Tongue (tissue), 2 donors: ENCODE data around the gene PKP4. TPM values are rescaled to one million over a fixed set of nuclear protein-coding genes. Genes with fewer than 3 reads are reported as not detected.

Experiments
- DNase-seq: peaks from one replicate; pipeline ENCODE4 v3.0.0-alpha.2; 2015
- total RNA-seq: library from RNA; depleted of rRNA; stranded (reverse); fragments of >200 nt; gene quantifications from one replicate; pipeline ENCODE4 v1.2.3, GENCODE V29; 2014

The PKP4 gene
- total RNA-seq, 1 donor from 2014 or later: 52.1 TPM

DNA sequence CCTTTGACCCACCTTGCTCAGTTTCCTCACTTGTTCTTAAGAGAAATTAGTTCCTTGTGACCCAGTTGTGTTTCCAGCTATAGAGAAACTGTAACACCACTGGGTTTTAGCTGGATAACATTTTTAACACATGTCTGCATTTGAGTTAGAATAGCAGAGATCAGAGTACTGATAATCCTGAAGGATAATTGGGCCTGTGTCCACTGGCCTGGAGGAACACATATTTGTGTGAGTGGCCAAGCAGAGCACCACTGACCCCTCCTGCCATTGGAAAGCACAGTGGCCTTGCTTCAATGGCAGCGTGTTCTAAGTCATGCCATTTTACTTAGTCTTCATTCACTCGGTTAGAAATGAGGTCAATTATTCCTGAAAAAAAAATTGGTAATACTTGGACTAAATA is 42.6 kb downstream of the PKP4 start:
- DNase-seq: no peak

DNA sequence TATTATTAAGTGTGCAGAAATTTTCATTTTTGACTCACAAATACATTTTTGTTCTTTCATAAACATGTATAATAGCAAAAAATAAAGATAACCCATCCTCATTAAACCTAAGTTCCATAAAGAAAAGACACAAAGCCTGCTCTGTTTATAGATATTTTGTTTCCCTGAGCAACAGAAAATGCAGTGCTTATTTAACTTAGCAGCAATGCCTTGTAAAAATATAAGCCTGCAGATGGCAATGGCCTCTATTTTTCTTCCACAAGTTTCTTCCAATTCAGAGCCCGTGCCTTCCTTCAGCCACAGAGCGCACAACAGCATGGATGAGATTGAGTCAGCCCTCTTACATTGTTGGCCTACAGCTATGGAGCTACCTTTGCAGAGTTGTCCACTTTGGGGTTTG is 43.6 kb downstream of the PKP4 start:
- no peak for DNase-seq

DNA sequence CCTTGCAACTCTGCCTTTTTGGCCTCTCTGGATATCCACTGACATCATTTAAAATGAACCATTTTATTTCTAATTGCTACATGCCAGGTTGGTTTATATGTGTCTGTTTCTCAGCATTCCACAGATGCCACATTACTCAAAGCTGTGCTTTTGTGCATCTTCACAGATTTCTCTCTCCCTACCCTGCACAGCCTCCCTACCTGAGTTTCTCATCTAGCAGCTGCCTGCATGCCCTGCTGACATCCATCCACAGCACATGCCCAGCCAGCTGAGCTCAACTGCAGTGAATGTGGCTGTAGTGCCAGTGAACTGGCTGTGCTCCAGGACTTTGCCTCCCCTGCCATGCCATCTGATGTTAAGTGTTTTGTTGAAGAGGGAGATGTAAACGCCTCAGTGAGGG is 44.5 kb downstream of the PKP4 start:
- peak; percentile 69 for DNase-seq

DNA sequence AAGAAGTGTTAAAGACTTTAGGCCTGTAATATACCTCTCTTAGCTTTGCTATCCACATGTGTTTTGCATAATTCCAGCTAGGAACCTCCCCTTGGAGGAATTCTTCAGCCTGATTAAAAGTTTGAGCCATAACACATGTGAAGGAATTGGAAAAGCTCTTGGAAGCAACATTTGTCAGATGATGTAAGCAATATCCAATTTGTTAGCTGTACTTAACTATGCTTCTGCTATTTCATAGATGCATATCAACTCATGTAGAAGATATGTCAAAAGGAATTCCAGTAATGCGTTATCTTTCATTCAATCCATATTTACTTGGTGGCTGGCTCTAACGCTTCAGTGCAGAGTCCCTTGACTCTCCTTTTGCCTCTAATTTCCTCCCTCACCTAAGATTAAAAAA is 46.2 kb downstream of the PKP4 start:
- peak; percentile 79 for DNase-seq

DNA sequence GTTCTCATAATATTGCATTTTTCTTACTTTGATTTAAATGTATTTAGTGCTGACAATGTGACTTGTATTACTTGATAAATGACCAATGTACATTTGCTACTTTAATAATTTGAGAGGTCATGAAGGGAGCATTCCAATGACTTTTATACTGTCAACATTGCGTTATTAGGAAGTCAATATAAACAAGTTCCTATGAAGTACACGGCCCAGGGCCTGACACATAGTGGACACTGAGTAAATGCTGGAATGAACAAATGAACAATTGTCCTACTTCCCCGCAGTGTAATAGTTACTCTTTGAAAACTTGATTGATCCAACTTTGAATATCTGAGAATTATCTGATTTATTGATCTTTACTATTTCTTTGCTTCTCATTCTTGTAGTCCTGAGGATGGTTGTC is 47.3 kb downstream of the PKP4 start:
- no peak for DNase-seq

DNA sequence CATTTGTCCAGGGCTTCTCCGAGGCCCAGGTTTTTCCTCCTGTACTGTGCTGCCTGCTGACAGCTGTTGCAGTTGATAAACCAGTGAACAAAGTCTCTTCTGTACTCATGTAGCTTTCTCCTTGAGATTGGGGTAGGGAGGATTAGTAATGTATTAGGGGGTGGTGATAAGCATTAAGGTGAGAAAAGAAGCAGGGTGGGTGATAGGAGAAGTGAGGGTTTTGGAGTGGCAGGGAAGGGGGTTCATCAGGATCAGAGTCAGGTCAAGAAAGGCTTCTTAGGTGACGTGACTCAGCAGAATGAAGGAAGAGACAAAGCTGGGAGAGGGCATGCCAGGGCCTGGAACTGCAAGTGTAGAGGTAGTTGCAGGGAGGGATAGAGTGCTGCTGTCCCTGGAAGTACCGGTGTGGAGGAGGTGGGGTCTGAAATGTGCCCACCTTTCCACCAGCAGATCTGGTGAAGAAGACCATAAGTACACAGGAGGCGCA is 48.7 kb downstream of the PKP4 start:
- DNase-seq: no peak

DNA sequence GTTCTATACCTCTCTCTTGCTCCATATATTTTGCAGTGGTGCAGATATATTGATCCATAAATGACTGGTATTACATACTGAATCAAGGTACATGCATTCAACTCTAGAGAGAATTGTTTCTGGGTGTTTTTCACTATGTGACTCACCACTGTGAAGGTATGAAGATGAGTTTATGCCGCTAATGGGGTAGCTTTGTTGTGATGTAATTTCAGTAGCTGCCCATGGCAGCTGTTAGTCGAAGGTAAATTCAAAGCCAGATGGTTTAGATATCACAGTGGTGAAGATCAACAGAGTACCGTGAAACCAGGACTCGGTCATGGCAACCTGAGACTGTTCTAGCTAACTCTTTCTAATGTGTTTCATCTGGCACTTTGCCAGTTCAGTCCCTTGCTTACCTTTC is 50.4 kb downstream of the PKP4 start:
- DNase-seq: no peak

DNA sequence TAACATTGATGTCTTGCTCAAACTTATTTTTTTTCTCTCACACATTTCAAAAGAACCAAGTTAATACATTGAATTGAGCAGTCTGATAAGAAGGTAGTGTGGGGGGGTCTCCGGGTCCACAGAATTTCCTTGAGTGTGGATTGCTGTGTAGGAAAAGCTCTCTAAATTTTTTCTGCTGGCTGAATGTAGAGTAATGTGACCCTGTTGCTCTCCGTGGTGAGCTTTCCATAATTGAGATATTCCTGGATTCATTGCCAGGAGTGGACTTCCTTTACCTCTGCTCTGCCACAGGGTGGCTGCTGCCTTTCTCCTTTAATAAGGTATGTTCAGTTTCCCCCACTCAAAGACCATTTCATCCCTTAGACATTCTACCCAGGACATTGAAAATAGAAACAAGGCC is 50.9 kb downstream of the PKP4 start:
- DNase-seq: no peak

DNA sequence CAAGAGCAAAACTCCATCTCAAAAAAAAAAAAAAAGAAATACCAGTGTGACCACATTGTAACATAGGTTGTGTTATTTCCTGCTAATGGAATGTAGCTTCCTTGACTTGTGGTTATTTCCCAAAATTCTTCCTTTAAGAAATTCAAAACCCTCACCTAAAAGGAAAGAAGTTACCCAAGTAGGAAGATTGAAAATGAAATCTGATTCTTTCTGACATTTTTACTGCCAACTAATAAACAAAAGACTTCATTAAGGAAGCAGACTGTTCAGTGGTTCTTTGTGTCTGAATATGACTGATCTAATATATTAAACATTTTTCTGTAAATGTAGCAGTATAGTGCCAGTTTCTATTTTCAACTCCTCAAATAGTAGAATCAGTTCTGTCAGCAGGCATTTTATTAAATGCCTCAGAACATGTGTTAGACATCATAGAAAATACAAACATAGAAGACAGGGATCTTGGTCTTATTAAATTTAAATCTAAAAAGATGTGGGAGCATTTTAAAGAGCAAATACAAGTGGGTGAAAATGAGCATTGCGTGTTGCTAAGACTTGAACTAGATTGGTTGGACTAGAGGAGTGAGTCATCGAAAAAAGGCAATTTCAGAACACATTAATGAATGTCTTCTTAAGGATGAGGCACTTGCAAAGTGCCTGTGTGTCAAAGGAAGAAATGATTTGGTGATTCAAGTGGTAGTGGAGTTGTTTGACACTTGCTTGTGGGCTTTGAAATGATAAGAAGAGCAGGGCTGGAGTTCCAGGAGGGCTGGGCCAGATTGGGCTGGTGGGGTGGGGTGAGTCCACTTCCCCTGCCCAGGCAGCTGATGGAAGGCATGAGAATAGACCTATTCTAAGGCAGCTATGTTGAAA is 53.4 kb downstream of the PKP4 start:
- DNase-seq: no peak

DNA sequence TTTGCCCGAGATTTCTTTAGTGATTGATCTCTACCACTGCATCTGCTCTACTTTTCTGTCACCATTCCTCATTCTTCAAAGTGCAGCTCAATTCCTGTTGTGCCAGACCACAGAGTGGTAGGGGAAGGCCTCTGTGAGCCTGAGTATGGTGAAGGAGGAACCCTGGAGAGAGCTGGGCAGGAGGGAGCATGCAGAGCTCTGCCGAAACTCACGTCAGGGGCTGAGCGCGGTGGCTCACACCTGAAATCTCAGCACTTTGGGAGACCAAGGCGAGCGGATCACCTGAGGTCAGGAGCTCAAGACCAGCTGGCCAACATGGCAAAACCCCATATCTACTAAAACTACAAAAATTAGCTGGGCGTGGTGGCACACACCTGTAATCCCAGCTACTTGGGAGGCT is 54.1 kb downstream of the PKP4 start:
- no peak for DNase-seq

DNA sequence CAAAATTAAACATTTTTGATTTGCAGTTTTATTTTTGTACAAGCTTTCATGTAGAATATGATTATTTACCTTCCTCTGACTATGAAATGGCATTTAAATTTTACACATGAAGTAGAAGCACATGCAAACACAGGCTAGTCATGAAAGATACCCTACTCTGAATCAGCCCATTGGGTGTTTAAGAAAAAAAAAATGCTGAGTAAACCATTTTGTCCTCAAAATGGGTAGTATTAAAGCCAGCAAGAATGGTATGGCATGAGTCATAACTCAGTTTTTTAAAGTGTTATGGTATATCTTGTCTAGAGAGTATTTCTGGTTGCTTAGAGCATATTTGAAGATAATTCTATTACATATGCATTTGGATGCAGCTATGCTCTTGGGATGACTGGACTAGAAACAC is 55.0 kb downstream of the PKP4 start:
- no peak for DNase-seq

DNA sequence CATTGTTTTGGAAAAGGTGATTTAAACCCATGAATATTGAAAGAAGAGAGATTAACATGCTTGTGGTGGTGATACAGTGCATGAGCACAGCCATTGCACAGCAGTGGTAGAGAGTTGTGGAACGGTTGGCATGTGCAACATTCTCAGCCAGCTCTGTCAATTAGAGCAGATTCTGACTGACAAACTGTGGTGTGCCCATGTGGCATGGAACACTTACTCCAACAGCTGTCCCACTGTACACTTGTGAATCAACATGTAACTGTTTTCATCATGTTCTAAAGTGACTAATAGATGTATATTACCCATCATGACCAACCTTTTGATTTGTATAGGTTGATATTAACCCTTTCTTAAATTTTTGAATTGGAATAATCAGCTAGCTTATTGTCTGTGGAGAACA is 55.6 kb downstream of the PKP4 start:
- DNase-seq: peak; percentile 25

DNA sequence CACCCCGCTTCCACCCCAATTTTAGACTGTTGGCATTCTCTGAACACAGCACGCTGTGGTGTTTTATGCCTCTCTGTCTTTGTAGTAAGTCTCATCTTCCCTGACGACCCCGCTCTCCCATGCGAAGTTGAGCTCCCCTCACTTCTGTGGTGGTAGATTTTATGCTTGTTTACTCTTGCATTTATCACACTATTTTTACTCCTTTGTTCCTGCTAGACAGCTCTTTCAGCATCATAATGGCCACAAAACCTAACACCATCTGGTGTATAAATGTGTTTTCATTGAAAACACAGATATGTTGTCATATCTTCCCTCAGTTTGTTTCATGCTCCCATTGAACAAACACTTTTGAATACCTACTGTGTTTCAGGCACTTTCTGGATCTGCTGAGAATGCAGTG is 57.1 kb downstream of the PKP4 start:
- DNase-seq: no peak

DNA sequence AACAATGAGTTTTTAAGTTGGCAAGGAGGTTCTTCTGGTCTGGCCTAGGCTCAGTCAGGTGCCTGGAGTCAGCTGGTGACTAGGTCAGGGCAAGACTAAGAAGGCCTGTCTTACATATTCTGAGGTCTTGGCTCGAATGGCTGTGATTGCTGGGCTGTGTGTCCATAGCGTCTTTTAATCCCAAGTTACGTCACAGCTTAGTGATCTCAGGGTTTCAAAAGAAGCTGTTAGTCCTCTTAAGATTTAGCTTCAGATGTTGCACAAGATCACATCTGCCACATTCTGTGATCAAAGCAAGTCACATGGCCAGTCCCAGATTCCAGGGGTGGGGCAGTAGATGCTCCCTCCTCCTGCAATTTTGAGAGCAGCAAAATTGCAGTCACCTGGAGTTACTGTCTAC is 61.3 kb downstream of the PKP4 start:
- no peak for DNase-seq

DNA sequence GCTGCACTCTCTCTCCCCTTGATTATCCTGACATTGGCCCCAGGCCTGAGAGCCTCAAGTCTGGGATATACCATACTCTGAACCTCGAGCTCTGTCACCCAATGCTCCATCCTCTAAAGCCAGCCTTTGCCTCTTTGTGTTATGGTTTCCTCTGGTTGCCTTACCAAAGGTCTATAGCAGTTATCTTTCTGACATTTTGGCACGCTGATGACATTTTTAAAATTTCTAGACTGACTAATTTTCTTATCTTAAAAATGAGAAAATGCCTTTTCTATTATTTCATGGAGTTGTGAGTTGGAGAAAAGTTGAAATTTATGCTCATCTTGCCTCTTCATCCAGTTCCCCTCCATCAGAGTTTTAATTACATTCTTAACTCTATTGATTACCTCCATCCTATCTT is 62.7 kb downstream of the PKP4 start:
- DNase-seq: no peak

DNA sequence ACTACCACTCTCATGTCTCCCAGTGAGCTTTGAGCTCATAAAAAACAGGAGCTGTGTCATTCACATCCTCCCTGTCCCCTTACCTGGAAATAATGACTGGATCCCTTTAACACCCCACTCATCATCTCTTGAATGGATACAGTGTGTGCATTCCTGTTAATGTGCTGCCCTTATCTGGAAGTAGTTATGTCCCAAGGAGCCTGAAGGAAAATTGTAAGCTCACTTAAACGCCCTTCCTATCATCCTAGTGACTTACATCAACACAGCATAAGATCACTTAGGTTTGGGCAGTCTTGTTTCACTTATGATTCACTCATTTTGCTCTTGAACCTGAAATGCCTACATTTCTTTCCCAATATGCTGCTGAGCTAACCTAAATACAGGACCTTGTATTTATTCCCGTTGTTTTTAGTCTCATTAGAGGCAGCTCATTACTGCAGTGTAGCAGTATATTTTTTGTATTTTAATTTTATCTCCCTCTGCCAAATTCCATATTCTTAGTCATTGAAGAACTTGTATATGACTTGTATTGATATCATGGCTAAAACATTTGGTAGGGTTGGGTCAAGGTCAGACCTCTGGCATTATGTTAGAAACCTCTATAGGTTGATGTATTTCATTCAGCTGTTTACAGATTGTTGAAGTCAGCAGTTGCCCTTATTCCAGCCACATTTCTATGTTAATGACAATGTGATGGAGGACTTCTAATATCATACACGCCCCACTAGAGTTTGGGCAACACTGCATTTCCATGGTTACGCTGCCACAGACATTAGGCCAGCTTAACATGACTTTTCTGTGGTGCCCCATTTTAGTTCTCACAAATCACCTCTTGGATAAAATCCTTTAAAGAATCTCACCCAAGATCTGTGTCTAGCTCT is 72.9 kb downstream of the PKP4 start:
- no peak for DNase-seq

DNA sequence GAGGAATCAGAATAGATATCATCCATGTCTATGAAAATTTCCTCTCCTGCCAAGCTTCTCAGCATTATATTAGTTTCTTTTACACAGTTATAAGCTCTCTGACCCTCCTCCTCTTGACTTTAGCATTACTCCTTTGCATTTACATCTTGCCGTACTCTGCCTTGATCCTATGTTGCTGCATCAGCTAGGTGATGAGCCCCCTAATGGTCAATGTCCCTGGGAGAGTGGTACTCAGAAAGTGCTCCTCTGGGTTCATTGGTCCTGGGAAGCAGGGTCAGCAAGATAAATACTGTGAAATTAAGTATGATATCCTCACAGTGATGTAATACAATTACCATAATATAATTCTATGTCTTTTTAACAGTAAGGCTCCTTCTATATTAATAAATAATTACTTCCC is 74.1 kb downstream of the PKP4 start:
- no peak for DNase-seq

DNA sequence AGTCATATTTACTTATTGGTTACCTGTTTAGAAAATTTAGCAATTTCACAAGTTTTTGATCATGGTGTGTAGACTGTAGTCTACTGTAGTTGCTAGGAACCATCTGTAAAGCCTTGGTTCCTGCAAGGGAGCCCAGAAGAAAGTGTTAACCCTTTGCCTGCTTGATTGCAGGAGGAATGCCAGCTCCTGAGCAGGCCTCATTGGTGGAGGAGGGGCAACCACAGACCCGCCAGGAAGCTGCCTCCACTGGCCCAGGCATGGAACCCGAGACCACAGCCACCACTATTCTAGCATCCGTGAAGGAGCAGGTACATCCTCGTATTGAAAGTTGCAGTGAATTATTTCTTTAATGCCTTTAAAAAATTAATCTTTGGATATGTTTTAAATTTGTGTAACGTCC is 76.3 kb downstream of the PKP4 start:
- no peak for DNase-seq

DNA sequence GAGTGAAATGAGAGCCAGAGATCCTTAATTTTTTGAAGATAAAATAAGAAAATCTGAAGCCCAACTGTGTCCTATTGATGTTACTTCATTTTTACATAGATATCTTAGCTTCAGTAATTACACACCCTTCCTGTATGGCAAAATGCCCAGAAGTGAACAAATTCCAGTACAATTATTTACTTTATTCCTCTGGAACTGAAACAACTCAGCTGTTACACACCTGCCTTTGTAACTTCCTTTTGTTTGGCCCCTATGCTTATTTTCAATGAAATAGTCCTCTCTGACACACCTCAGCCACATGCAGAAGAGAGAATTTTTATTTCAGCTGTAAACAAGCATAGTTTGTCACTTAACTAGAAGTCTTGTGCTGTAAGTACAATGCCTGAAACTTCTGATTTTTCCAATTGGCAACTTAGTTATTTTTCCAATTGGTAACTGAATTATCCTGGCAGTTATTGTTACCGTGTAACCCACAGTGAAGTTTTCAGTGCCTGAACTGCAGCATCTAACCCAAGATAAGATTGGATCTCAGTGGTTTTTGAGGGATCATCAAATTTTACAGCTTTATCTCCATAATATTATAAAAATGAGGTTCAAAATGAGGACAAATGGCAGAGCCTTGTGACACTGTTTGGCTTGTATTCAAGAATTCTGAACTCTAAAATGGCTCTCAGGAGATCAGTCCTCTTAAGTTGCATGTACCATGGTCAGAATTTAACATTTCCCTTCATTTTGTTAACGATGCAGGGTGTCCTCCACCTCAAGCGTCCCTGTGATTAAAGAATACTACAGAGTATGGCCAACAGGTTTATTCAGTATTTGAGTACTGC is 82.6 kb downstream of the PKP4 start:
- peak; percentile 89 for DNase-seq

DNA sequence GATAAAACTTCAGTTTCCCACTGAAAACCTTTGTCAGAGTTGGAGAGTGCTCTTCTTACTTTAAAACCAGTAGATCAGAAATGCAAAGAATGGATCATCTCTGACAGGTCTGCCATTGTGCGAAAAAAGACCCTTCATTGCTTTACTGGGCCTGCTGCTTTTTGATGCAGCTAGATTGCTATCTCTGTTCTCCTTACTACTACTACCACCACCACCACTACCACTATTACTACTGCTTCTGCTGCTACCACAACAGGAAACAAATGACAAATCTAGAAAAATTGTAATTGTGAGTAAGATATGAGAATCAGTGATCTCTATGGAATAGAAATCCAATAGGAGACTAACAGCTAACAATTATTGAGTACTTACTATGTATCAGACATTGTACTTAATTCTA is 85.8 kb downstream of the PKP4 start:
- no peak for DNase-seq

DNA sequence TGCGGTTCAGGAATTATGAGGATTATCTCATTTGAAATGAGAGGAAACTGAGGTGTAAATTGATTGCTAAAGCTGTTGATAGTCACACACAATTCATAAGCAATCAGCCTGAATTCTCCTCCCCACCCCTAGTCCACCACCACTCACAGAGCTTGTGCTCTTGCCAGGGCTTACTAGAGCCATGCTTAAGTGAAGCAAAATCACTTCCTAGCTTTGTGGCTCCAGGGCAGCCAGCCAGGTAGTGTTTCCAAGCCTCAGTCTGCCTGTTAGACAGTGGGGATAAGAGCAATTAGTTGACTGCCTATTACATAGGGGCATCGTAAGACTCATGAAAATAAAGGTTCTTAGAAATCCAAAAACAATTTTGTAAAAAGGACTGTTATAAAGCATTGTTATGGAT is 87.2 kb downstream of the PKP4 start:
- no peak for DNase-seq

DNA sequence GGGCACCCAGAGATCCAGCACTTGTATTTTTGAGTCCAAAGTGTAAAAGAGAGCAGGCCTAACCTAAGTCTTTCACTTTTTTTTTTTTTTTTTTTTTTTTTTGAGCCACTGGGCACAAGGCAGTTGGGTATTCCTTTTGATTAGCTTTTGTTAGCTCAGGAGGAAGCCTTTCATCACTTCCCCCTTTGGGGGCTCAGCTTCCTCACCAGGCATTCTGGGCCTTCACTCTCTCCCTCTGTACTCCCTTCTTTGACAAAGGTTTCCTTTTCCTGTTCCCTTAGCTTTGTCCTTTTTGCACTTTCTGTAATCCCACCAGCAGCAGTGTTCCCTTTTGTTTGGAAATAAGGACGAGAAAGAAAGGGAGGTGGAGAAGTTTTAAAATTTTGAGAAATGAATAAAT is 88.2 kb downstream of the PKP4 start:
- no peak for DNase-seq
